HUES64 (cell line): ENCODE measurements around the gene SURF6.
A peak's percentile ranks its signal among the peaks of the same experiment; 100 is the strongest.

ENCODE experiments used
- H3K27ac ChIP-seq: 2 replicates; pipeline ENCODE4 v1.7.0; 2013; ENCODE audit warnings: low read depth, low read length, inconsistent platforms
- H3K27me3 ChIP-seq: 2 replicates; pipeline ENCODE4 v1.6.1; 2013; ENCODE audit warnings: mild to moderate bottlenecking, low read length; ENCODE audit not compliant: insufficient read depth
- H3K36me3 ChIP-seq: 2 replicates; pipeline ENCODE4 v1.6.1; 2013; ENCODE audit warnings: mild to moderate bottlenecking, low read length; ENCODE audit not compliant: insufficient read depth
- H3K4me1 ChIP-seq: 2 replicates; pipeline ENCODE4 v1.6.1; 2013; ENCODE audit warnings: mild to moderate bottlenecking, low read length, moderate library complexity; ENCODE audit not compliant: insufficient read depth
- H3K4me3 ChIP-seq: 2 replicates; pipeline ENCODE4 v1.5.1; 2013; ENCODE audit warnings: mild to moderate bottlenecking, low read length, moderate library complexity
- H3K9ac ChIP-seq: 2 replicates; pipeline ENCODE4 v1.6.1; 2013; ENCODE audit warnings: mild to moderate bottlenecking, low read depth, low read length
- H3K9me3 ChIP-seq: 2 replicates; pipeline ENCODE4 v1.6.1; 2013; ENCODE audit warnings: low read depth, low read length; ENCODE audit not compliant: insufficient read depth
- WGBS: fragments of 150-250, 120-280 bp; methylation state at CpG from one replicate; pipeline ENCODE4 v1.1.7; 2013; ENCODE audit warnings: missing lambda C conversion rate; 5-methylcytosine and 5-hydroxymethylcytosine counted together

Gene SURF6

DNA sequence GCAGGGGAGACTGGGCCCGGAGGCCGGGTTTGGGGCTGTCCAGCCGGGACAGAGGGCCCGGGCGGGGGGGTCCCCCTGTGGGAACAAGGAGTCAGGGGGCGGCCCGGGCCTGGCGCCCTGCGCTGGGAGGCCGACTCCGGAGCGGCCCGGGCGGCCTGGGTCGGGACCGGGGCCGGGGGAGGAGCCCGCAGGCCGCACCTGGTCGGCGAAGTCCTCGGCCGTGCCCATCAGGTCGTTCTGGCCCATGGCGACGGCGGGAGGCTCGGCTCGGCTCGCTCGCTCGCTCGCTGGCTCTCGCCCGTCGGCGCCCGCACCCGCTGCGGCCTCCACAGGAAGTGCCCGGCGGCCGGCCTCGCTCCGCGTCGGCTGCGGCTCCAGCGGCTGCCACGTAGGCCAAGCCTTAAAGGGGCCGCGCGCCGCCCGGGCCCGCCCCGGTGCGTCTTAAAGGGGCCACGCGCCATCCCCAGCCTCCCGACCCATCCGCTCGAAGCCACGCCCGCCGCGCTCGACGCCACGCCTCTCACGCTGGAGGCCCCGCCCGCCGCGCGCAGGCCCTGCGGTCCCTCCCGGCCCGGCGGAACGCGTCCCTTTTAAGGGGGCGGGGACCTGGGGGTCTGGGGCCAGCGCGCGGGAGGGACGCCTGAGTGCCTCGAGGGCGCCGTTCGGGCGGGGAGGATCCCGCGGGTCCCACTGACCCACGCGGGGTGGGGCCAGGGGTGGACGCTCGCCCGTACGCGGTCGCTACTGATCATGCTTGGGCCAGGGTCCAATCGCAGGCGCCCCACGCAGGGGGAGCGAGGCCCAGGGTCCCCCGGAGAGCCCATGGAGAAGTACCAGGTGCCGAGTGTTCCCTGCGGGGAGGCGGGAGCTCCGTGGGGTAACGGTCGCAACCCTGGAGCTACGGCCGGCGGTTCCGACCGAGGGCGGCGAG, 40.0 kb upstream of the SURF6 start, which contains the start of the genes STKLD1 and SURF4:
Gene STKLD1, plus strand, starts transcription at position 643 of the 931 bp plus-strand sequence. Its CDS starts 108 bp downstream, at position 751.
Gene SURF4, minus strand, starts transcription at position 337 of the 931 bp plus-strand sequence. Its CDS starts 91 bp downstream, at position 246.
- Histone ChIP-seq H3K27me3 (peaks cover 14% of the 10 kb centered on the region), H3K9ac (peak within 1 kb of the TSS; percentile 96), H3K4me3 (peak within 1 kb of the TSS; percentile 86), H3K27ac (peak within 1 kb of the TSS; percentile 90), H3K4me1 (no peaks in the 10 kb centered on the region), H3K36me3 (peaks cover 13% of the 10 kb centered on the region; the same call in 1 of the 2 replicates), H3K9me3 (no peaks in the 10 kb centered on the region)
- 1% methylated on average over 120 of the region's 120 CpGs for WGBS

- Histone ChIP-seq H3K9me3 (no peaks in the 10 kb centered on the region), H3K36me3 (peaks cover 20% of the 10 kb centered on the region), H3K27ac (peak overlapping the region; percentile 90), H3K4me3 (peak overlapping the region; percentile 86), H3K27me3 (peaks cover 14% of the 10 kb centered on the region), H3K9ac (peak overlapping the region; percentile 96), H3K4me1 (no peaks in the 10 kb centered on the region)
- under 1% methylated on average over 39 of the region's 39 CpGs for WGBS
Measured at GRCh38 chr9:133375116-133375723, 39.2 kb upstream of the SURF6 start.

GRCh38 chr9:133374612-133375115, 38.7 kb upstream of the SURF6 start:
- Histone ChIP-seq H3K27ac (no peak overlapping the region), H3K9ac (peak overlapping the region; percentile 96), H3K36me3 (peaks cover 26% of the 10 kb centered on the region), H3K27me3 (peaks cover 14% of the 10 kb centered on the region), H3K4me1 (no peaks in the 10 kb centered on the region), H3K9me3 (no peaks in the 10 kb centered on the region), H3K4me3 (peak overlapping the region; percentile 86)
- WGBS = 40% methylated on average over 12 of the region's 12 CpGs

GRCh38 chr9:133372144-133372543, 36.2 kb upstream of the SURF6 start:
- Histone ChIP-seq H3K9ac (no peak overlapping the region), H3K27ac (no peak overlapping the region), H3K9me3 (no peaks in the 10 kb centered on the region), H3K36me3 (peaks cover 47% of the 10 kb centered on the region), H3K4me3 (no peak overlapping the region), H3K4me1 (no peaks in the 10 kb centered on the region), H3K27me3 (peaks cover 9% of the 10 kb centered on the region)
- WGBS = 92% methylated on average over 7 of the region's 7 CpGs

DNA sequence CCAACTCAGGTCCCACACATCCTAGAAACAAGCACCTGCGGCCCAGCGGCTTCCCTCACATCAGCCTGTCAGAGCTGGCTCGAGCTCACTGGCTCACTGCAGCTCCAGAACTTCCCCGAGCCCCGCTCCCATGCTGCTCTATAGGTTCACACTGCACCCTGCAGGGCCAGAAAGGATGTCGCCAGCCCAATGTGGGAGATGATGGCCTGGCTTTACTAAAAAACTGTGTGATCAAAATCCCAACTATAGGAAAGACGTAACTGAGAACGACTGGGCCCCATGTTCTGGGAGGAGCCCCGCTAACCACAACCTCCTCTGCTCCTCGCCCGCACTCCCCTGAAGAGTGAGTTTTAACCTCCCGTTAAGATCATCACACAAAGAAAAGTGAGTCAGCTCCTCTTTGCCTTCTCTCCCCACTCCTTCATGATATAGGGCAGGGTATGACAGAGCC, 35.3 kb upstream of the SURF6 start:
- Histone ChIP-seq H3K36me3 (peaks cover 55% of the 10 kb centered on the region), H3K27me3 (0 out of 2 replicates have a peak, but pooled peaks cover under 1% of the 10 kb centered on the region), H3K9ac (no peak overlapping the region), H3K4me1 (no peaks in the 10 kb centered on the region), H3K9me3 (no peaks in the 10 kb centered on the region), H3K27ac (no peak overlapping the region), H3K4me3 (no peak overlapping the region)
- WGBS = 88% methylated on average over 12 of the region's 12 CpGs

DNA sequence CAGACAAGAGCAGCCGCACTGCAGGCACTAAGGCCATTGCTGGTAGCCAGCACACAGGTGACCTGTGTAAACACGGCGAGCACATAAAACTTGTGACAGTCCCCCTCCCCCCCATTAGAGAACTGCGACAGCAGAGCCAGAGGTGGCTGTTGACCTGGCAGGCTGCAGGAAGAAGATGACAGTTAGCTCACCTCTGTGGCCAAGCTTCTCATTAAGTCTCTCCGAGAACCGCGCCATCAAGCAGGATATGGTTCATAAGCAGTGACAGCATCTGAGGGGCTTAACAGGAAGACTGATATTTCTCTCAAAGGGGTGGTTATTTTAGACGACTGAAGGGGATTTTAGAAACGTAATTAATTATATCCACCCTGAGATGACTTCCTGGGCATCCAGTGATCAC, 34.7 kb upstream of the SURF6 start:
- H3K4me3 ChIP-seq = no peak overlapping the region
- no peak overlapping the region for H3K9ac ChIP-seq
- no peaks in the 10 kb centered on the region for H3K4me1 ChIP-seq
- no peaks in the 10 kb centered on the region for H3K27me3 ChIP-seq
- no peaks in the 10 kb centered on the region for H3K9me3 ChIP-seq
- no peak overlapping the region for H3K27ac ChIP-seq
- 96% methylated on average over 9 of the region's 9 CpGs for WGBS
- H3K36me3 ChIP-seq = peaks cover 61% of the 10 kb centered on the region

- Histone ChIP-seq H3K27me3 (no peaks in the 10 kb centered on the region), H3K27ac (no peak overlapping the region)
Measured at GRCh38 chr9:133369933-133370332, 33.9 kb upstream of the SURF6 start.

GRCh38 chr9:133369422-133369821, 33.4 kb upstream of the SURF6 start:
- Histone ChIP-seq H3K9me3 (no peaks in the 10 kb centered on the region), H3K4me3 (no peak overlapping the region), H3K27me3 (no peaks in the 10 kb centered on the region), H3K27ac (no peak overlapping the region), H3K36me3 (peaks cover 72% of the 10 kb centered on the region), H3K9ac (no peak overlapping the region), H3K4me1 (no peaks in the 10 kb centered on the region)
- WGBS = 88% methylated on average over 6 of the region's 6 CpGs

More at GRCh38 chr9:133369933-133370332, 33.9 kb upstream of the SURF6 start:
- 94% methylated on average over 7 of the region's 7 CpGs for WGBS
- Histone ChIP-seq H3K9me3 (no peaks in the 10 kb centered on the region), H3K36me3 (peaks cover 69% of the 10 kb centered on the region), H3K9ac (no peak overlapping the region), H3K4me3 (no peak overlapping the region), H3K4me1 (no peaks in the 10 kb centered on the region)

DNA sequence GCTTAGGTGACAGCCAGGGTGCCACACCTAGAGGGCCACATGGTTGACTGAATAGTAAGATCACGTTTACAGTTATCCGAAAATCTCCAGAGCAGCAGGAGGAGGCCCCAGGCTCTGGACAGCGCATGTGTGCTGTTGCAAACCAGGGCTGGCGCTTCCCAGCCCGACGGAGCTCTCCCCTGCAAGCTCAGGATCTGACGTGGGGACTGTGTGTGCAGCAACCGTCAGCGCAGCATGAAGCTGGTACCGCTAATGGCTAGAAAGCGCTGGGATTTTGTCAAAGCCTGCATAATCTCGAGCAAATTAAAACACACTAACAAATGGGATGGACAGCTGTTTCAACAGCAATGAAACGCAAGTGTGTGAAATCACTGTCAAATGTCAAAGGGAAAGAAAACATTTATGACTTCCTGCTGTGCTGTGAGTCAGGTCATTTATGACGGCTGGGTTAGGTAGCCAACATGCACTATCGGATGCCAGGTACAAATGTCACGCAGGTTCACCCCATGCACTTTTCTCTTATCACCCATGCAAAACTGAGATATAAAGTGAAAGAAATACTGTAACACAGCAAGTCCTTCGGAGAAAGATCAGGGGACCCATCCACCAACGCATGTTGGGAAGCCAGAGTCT, 32.4 kb upstream of the SURF6 start:
- Histone ChIP-seq H3K27me3 (no peaks in the 10 kb centered on the region), H3K4me3 (no peak overlapping the region), H3K9ac (no peak overlapping the region), H3K9me3 (no peaks in the 10 kb centered on the region), H3K4me1 (no peaks in the 10 kb centered on the region), H3K36me3 (peaks cover 80% of the 10 kb centered on the region), H3K27ac (no peak overlapping the region)
- 97% methylated on average over 18 of the region's 18 CpGs for WGBS

GRCh38 chr9:133367778-133368177, 31.8 kb upstream of the SURF6 start:
- Histone ChIP-seq H3K27ac (no peak overlapping the region), H3K36me3 (peaks cover 81% of the 10 kb centered on the region), H3K4me1 (no peaks in the 10 kb centered on the region), H3K4me3 (no peak overlapping the region), H3K9me3 (no peaks in the 10 kb centered on the region), H3K9ac (no peak overlapping the region), H3K27me3 (no peaks in the 10 kb centered on the region)
- WGBS = 94% methylated on average over 10 of the region's 10 CpGs
